Uterus (tissue), 4 donors: Measurements from ENCODE around the gene PTPRN2. TPM values are rescaled to one million over a fixed set of nuclear protein-coding genes. Genes with fewer than 3 reads are reported as not detected.

Experiments used
- DNase-seq, 2 donors: peaks; one replicate each; pipeline ENCODE4 v3.0.0-alpha.2; 2019 to 2020
- H3K27ac ChIP-seq, 2 donors: fragments of 200-600 bp; sonication (generic); 1 replicate in 1 of 2; 2 replicates in 1 of 2; pipeline ENCODE4 v1.5.1; 2016 to 2018
- H3K27me3 ChIP-seq, 2 donors: fragments of 200-600 bp; sonication (generic); one replicate each; pipeline ENCODE4 v1.5.1; 2018 to 2019; ENCODE audit warnings: control low read depth in 1 of 2
- H3K36me3 ChIP-seq, 2 donors: fragments of 200-600 bp; sonication (generic); one replicate each; pipeline ENCODE4 v1.5.1; 2019; ENCODE audit warnings: control low read depth in 1 of 2
- H3K4me1 ChIP-seq, 2 donors: fragments of 200-600 bp; sonication (generic); one replicate each; pipeline ENCODE4 v1.5.1; 2018 to 2019; ENCODE audit warnings: control low read depth in 1 of 2
- H3K4me3 ChIP-seq, 2 donors: fragments of 200-600 bp; sonication (generic); 1 replicate in 1 of 2; 2 replicates in 1 of 2; pipeline ENCODE4 v1.5.1; 2018 to 2019; ENCODE audit warnings: mild to moderate bottlenecking in 1 of 2
- H3K9me3 ChIP-seq, 2 donors: fragments of 200-600 bp; sonication (generic); one replicate each; pipeline ENCODE4 v1.5.1; 2019; ENCODE audit warnings: control low read depth in 1 of 2
- POLR2A ChIP-seq, 2 donors: fragments of 450-650 bp; IDR thresholded peaks; one replicate each; pipeline ENCODE4 v1.6.1; 2016; ENCODE audit warnings: antibody characterized with exemption in 2 of 2, mild to moderate bottlenecking in 1 of 2, moderate library complexity in 1 of 2
- intact Hi-C: fragments of 100-400 bp; cut with DNase I; formaldehyde crosslinking; loops from one replicate; pipeline ENCODE4 v1.15.1; 2023; ENCODE audit warnings: low total_unique reads
- total RNA-seq, 4 donors: library from RNA; depleted of rRNA in 3 of 4; stranded (reverse); fragments of >200 nt in 3 of 4; gene quantifications; one replicate each; pipeline versions ENCODE4 v1.1.0 to v1.2.4, GENCODE V29; 2014 to 2023
- TF ChIP-seq, protein P1 (sequence below), 4 experiments: fragments of 200-600 bp in 2 of 4; fragments of 450-650 bp in 2 of 4; sonication (generic) in 2 of 4; IDR thresholded peaks; one replicate each; pipeline ENCODE4 v1.5.1; 2016 to 2019; ENCODE audit warnings: antibody characterized with exemption in 4 of 4, mild to moderate bottlenecking in 2 of 4, moderate library complexity in 1 of 4
- donor health status: DM: yes; HTN: yes; CAD: no.

PTPRN2 gene
- total RNA-seq, 4 donors from 2014 or later, result 1.2 to 5.2 (median 2.3) TPM

DNA sequence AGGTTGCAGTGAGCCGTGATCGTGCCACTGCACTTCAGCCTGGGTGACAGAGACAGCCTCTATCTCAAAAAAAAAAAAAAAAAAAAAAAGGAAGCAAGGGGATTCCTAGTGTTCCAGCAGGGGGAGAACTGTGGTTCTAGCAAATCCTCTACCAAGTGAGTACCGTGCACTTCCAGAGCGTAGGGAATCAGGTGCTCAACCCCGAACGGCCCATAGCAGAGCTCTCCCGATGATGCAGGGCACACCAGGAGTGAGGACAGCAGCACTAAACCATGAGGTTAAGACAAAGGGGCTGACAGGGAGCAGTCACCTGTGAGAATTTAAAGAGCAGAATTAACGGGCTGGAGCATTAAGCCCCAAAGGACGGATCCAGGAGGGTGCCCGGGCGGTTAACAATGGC lies 173.6 kb downstream of the PTPRN2 start:
- H3K36me3 ChIP-seq, result no peaks in the 10 kb centered on the region
- DNase-seq, result no peak
- TF ChIP-seq POLR2A (IDR thresholded peaks at IDR 0.05), result no peak
- TF ChIP-seq, protein P1, sequence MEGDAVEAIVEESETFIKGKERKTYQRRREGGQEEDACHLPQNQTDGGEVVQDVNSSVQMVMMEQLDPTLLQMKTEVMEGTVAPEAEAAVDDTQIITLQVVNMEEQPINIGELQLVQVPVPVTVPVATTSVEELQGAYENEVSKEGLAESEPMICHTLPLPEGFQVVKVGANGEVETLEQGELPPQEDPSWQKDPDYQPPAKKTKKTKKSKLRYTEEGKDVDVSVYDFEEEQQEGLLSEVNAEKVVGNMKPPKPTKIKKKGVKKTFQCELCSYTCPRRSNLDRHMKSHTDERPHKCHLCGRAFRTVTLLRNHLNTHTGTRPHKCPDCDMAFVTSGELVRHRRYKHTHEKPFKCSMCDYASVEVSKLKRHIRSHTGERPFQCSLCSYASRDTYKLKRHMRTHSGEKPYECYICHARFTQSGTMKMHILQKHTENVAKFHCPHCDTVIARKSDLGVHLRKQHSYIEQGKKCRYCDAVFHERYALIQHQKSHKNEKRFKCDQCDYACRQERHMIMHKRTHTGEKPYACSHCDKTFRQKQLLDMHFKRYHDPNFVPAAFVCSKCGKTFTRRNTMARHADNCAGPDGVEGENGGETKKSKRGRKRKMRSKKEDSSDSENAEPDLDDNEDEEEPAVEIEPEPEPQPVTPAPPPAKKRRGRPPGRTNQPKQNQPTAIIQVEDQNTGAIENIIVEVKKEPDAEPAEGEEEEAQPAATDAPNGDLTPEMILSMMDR (IDR thresholded peaks at IDR 0.05), result no peak
- intact Hi-C loops, result no loop called here
- H3K27ac ChIP-seq, result no peak overlapping the region
- no peaks in the 10 kb centered on the region for H3K9me3 ChIP-seq
- H3K4me1 ChIP-seq, result no peaks in the 10 kb centered on the region
- H3K4me3 ChIP-seq, result no peak overlapping the region
- H3K27me3 ChIP-seq, result no peaks in the 10 kb centered on the region

DNA sequence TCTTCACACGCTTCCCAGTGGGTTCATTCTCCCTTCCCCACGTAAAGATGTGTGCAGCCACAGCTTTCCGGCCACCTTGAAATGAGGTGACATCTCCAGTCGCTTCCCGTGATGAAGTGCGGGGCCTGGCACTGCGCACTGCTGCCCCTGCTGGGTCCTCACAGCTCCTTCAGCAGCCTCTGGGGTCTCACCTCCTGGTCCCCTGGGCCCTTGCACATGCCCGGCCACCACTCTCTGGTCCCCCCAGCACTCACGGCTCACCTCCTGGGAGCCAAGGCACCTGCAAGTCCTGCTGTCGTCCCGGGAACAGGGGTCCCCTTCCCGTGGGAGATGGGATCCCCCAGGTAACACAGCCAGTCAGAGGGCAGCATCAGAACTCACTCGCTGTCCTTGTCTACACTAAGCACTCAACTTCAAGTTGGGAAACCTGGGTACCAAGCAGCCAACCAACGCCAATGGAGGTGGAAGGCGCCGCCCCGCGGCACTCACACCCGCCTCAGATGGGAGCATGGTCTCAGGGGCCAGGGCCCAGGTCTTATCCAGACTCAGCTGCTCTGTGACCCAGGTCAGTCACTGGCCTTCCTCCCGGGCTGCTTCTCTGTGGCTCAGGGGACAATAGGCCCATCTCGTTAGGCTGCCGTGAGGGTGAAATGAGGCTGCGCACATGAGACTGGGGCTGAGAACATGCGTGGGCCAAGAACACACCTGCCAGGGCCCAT lies 176.2 kb downstream of the PTPRN2 start:
- Histone ChIP-seq H3K9me3 (no peaks in the 10 kb centered on the region), H3K27ac (no peak overlapping the region), H3K27me3 (no peaks in the 10 kb centered on the region), H3K36me3 (no peaks in the 10 kb centered on the region), H3K4me3 (no peak overlapping the region), H3K4me1 (no peaks in the 10 kb centered on the region)
- TF ChIP-seq POLR2A (IDR thresholded peaks at IDR 0.05), result no peak
- TF ChIP-seq, protein P1 (IDR thresholded peaks at IDR 0.05), result no peak
- intact Hi-C loops, result no loop called here
- DNase-seq, result no peak

DNA sequence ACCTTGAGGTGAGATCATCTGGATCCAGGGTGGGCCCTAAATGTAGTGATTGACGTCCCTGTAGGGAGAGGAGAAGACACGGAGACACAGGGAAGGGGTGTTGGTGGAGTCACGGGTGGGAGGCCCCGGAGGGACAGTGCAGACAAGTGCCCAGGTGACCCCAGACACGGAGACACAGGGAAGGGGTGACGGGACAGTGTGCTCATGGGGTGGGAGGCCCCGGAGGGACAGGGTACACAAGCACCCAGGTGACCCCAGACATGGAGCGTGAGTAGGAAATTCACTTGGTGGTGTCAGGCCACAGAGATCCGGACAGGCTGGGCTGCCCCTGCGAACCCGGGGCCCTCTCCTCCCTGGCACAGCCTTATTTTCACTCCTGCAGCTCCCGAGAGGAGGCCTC lies 176.9 kb downstream of the PTPRN2 start:
- no peaks in the 10 kb centered on the region for H3K36me3 ChIP-seq

DNA sequence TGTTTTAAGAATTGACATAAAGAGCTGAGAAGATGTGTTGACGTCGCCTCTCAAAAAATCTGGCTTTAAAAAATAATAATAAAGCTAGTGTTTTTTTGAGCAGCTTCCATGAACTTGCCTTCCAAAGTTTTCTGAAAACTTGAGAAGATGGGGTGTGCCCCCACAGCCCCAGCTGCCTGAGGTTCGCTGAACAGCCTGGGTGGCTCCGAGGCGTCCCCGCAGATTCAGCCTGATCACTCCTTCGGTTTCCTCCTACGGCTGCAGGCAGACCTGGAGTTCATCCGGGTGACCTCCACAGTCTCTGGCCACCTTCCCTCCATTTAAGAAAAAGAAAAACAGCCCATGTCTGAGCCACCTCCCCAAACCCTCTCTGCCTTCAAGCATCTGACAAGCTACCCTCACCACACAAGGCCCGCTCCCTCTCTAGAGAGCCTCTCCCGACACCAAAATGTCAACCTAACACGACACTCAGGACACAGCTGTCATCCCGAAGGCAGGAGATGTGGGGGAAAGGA lies 177.8 kb downstream of the PTPRN2 start:
- intact Hi-C loops, result no loop called here
- no peaks in the 10 kb centered on the region for H3K9me3 ChIP-seq
- no peaks in the 10 kb centered on the region for H3K4me1 ChIP-seq
- TF ChIP-seq, protein P1 (IDR thresholded peaks at IDR 0.05), result no peak
- TF ChIP-seq POLR2A (IDR thresholded peaks at IDR 0.05), result no peak
- no peaks in the 10 kb centered on the region for H3K27me3 ChIP-seq
- DNase-seq, result no peak
- H3K36me3 ChIP-seq, result no peaks in the 10 kb centered on the region
- no peak overlapping the region for H3K4me3 ChIP-seq
- no peak overlapping the region for H3K27ac ChIP-seq

More for the DNA sequence above, 176.9 kb downstream of the PTPRN2 start:
- H3K27me3 ChIP-seq, result no peaks in the 10 kb centered on the region
- intact Hi-C loops, result no loop called here
- no peak for DNase-seq
- H3K4me3 ChIP-seq, result no peak overlapping the region
- no peaks in the 10 kb centered on the region for H3K9me3 ChIP-seq
- H3K27ac ChIP-seq, result no peak overlapping the region
- TF ChIP-seq POLR2A (IDR thresholded peaks at IDR 0.05), result no peak
- TF ChIP-seq, protein P1 (IDR thresholded peaks at IDR 0.05), result no peak
- no peaks in the 10 kb centered on the region for H3K4me1 ChIP-seq

DNA sequence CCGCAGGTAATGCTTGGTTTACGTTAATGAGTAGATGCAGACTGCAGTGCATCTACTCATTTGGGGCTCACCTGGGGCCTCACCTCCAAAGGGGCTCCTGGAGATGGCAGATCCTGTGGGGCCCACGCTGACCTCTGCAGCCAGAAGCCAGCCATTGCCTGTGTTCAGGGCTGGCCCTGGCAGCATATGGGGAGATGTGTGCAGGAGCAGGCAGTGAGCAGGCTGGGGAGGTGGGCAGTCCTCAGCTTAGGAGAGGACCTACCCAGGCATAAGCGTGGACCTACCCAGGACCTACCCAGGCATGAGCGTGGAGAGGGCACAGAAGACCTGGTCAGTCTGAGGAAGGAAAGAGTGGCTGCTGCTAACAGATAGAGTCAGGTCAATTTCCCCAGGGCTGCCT lies 178.5 kb downstream of the PTPRN2 start:
- intact Hi-C loops, result no loop called here
- H3K4me3 ChIP-seq, result no peak overlapping the region
- no peaks in the 10 kb centered on the region for H3K36me3 ChIP-seq
- no peak for DNase-seq
- H3K27me3 ChIP-seq, result no peaks in the 10 kb centered on the region
- TF ChIP-seq POLR2A (IDR thresholded peaks at IDR 0.05), result no peak
- TF ChIP-seq, protein P1 (IDR thresholded peaks at IDR 0.05), result no peak
- H3K27ac ChIP-seq, result no peak overlapping the region
- no peaks in the 10 kb centered on the region for H3K9me3 ChIP-seq
- H3K4me1 ChIP-seq, result no peaks in the 10 kb centered on the region
